H1 (cell line): Measurements from ENCODE around the gene ZNF511.

Experiments
- CTCF ChIP-seq, 3 experiments: IDR thresholded peaks; 1 replicate in 2 of 3; 2 replicates in 1 of 3; pipeline versions ENCODE4 v1.5.1 to v1.6.1; 2011; ENCODE audit warnings: low read length in 3 of 3, mild to moderate bottlenecking in 3 of 3, inconsistent platforms in 2 of 3, low read depth in 1 of 3, moderate library complexity in 1 of 3; ENCODE audit not compliant: insufficient read depth in 1 of 3; ENCODE audit errors: control extremely low read depth in 1 of 3
- EGR1 ChIP-seq: IDR thresholded peaks from 2 replicates; pipeline ENCODE4 v1.6.1; 2011; ENCODE audit warnings: low read depth, low read length, borderline replicate concordance
- JUN ChIP-seq: IDR thresholded peaks from 2 replicates; pipeline ENCODE4 v1.6.1; 2011; ENCODE audit warnings: low read depth, mild to moderate bottlenecking, improper control_type of control experiment, low read length
- JUND ChIP-seq: IDR thresholded peaks from 2 replicates; pipeline ENCODE4 v1.6.1; 2011; ENCODE audit warnings: mild to moderate bottlenecking, improper control_type of control experiment, low read length
- MAFK ChIP-seq: IDR thresholded peaks from 2 replicates; pipeline ENCODE4 v1.6.1; 2012; ENCODE audit warnings: low read depth, mild to moderate bottlenecking, improper control_type of control experiment, low read length
- SP1 ChIP-seq: IDR thresholded peaks from 2 replicates; pipeline ENCODE4 v1.6.1; 2011; ENCODE audit warnings: low read depth, low read length
- TAF1 ChIP-seq: IDR thresholded peaks from 2 replicates; pipeline ENCODE4 v1.6.1; 2011; ENCODE audit warnings: mild to moderate bottlenecking, low read depth, low read length

DNA sequence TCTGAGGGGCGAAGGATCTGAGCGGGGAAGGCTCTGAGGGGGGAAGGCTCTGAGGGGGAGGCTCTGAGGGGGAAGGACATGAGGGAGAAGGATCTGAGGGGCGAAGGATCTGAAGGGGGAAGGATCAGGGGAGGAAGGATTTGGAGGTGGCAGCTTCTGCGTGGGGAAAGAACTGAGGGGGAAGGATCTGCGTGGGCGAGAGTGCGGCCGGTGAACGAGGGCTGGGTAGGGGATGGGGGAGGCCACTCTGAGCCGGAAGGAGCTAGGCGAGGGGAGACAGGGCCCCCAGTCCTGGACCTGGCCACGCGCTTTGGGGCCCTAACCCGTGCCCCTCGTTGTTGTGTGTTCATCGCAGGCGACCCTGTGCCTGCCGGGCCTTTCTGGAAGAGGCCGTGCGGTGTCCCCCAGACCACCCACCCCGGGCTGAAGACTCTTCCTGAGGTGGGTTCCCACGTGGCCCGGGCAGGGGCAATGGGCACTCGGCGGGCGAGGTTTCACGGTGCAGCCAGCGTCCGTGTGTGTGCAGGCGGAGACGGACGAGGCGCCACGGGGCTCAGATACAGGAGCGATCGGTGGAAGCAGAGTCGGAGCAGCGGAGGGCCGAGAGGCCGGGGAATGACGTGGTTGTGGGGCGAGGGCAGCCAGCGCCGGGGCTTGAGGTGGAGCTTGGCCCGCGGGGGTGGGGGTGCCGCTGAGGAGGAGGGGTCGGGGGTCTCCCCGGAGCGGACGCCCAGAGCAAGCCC is 26.0 kb downstream of the ZNF511 start:
- TF ChIP-seq TAF1 (no peak), CTCF (IDR thresholded peaks at IDR 0.05; ENCODE audit: control extremely low read depth in 1 of 3, insufficient read depth in 1 of 3, low read depth in 1 of 3, low read length in 3 of 3) (no peak), JUND (no peak), MAFK (no peak), JUN (no peak), SP1 (no peak), EGR1 (no peak)
